GM23338 (cell line): ENCODE results near the gene UBL3. TPM values are rescaled to one million over a fixed set of nuclear protein-coding genes. Genes with fewer than 3 reads are reported as not detected.

ENCODE experiments used
- ATAC-seq: fragments of 200-7000 bp; cut with Tn5 transposase; 3 replicates; pipeline ENCODE4 v1.9.1; 2020
- DNase-seq: peaks from one replicate; pipeline ENCODE4 v3.0.0-alpha.2; 2015; ENCODE audit warnings: low spot score
- H2AFZ ChIP-seq: fragments of 200-600 bp; sonication (generic); 2 replicates; pipeline ENCODE4 v1.8.0; 2016; ENCODE audit warnings: antibody characterized with exemption, mild to moderate bottlenecking, moderate library complexity
- H3F3A ChIP-seq: fragments of 200-600 bp; sonication (generic); replicated peaks from 2 replicates; pipeline ENCODE4 v1.8.0; 2017; ENCODE audit warnings: antibody characterized with exemption, mixed run types, low read depth
- H3K27ac ChIP-seq: fragments of 200-600 bp; sonication (generic); 2 replicates; pipeline ENCODE4 v1.6.1; 2016; ENCODE audit warnings: low read depth
- H3K27me3 ChIP-seq: fragments of 200-600 bp; sonication (generic); 2 replicates; pipeline ENCODE4 v1.8.0; 2016; ENCODE audit warnings: mild to moderate bottlenecking, mixed run types, moderate library complexity; ENCODE audit not compliant: insufficient read depth
- H3K36me3 ChIP-seq: fragments of 200-600 bp; sonication (generic); 2 replicates; pipeline ENCODE4 v1.8.0; 2016; ENCODE audit warnings: mild to moderate bottlenecking; ENCODE audit not compliant: insufficient read depth
- H3K4me1 ChIP-seq: fragments of 200-600 bp; sonication (generic); 2 replicates; pipeline ENCODE4 v1.8.0; 2016; ENCODE audit warnings: mild to moderate bottlenecking, moderate library complexity; ENCODE audit not compliant: insufficient read depth
- H3K4me2 ChIP-seq: fragments of 200-600 bp; sonication (generic); 2 replicates; pipeline ENCODE4 v1.7.1; 2017; ENCODE audit warnings: mixed run types
- H3K4me3 ChIP-seq: fragments of 200-600 bp; sonication (generic); 2 replicates; pipeline ENCODE4 v1.6.1; 2016; ENCODE audit warnings: mixed run types
- H3K79me2 ChIP-seq: fragments of 200-600 bp; sonication (generic); replicated peaks from 2 replicates; pipeline ENCODE4 v1.8.0; 2017; ENCODE audit warnings: mild to moderate bottlenecking; ENCODE audit not compliant: insufficient read depth
- H3K9me2 ChIP-seq: fragments of 200-600 bp; sonication (generic); 2 replicates; pipeline ENCODE4 v1.8.0; 2017; ENCODE audit not compliant: insufficient read depth
- H4K20me1 ChIP-seq: fragments of 200-600 bp; sonication (generic); replicated peaks from 2 replicates; pipeline ENCODE4 v1.8.0; 2017; ENCODE audit warnings: mild to moderate bottlenecking; ENCODE audit not compliant: insufficient read depth
- H3K27ac Mint-ChIP-seq: 2 replicates; pipeline ENCODE4 v1.8.0; 2020; ENCODE audit warnings: inconsistent platforms, mild to moderate bottlenecking, moderate library complexity, mixed read lengths
- H3K27me3 Mint-ChIP-seq: 3 replicates; pipeline ENCODE4 v1.8.0; 2022; ENCODE audit warnings: low read depth, mild to moderate bottlenecking, moderate library complexity, mixed read lengths, inconsistent platforms; ENCODE audit not compliant: insufficient read depth, poor library complexity
- H3K36me3 Mint-ChIP-seq: 3 replicates; pipeline ENCODE4 v1.8.0; 2021; ENCODE audit warnings: low read depth, mild to moderate bottlenecking, inconsistent platforms, moderate library complexity, mixed read lengths
- H3K4me1 Mint-ChIP-seq: 3 replicates; pipeline ENCODE4 v1.8.0; 2020; ENCODE audit warnings: mild to moderate bottlenecking, inconsistent platforms, mixed read lengths
- H3K4me3 Mint-ChIP-seq: 3 replicates; pipeline ENCODE4 v1.8.0; 2021; ENCODE audit warnings: moderate library complexity, mild to moderate bottlenecking, inconsistent platforms, mixed read lengths
- H3K9me3 Mint-ChIP-seq: 3 replicates; pipeline ENCODE4 v1.8.0; 2020; ENCODE audit warnings: moderate library complexity, mild to moderate bottlenecking, inconsistent platforms, mixed read lengths
- CREB1 ChIP-seq: fragments of 250-450 bp; sonication (Bioruptor Pico); IDR thresholded peaks from 2 replicates; pipeline ENCODE4 v1.5.0; 2020; ENCODE audit warnings: low read depth, mild to moderate bottlenecking, moderate library complexity
- CTCF ChIP-seq, 2 experiments: fragments of 200-600 bp in 1 of 2; sonication (generic) in 1 of 2; conservative IDR thresholded peaks; 2 replicates each; pipeline versions ENCODE4 v1.5.1 to v1.6.1; 2016 to 2017; ENCODE audit warnings: antibody characterized with exemption in 2 of 2, low read depth in 2 of 2, mild to moderate bottlenecking in 2 of 2, moderate library complexity in 1 of 2
- EZH2 ChIP-seq: fragments of 200-600 bp; sonication (generic); IDR thresholded peaks from one replicate; pipeline ENCODE4 v1.8.0; 2017; ENCODE audit warnings: antibody characterized with exemption, mild to moderate bottlenecking, low read depth; ENCODE audit not compliant: unreplicated experiment
- EZH2phosphoT487 ChIP-seq: fragments of 200-600 bp; sonication (generic); IDR thresholded peaks from one replicate; pipeline ENCODE4 v1.8.1; 2018; ENCODE audit warnings: antibody characterized with exemption; ENCODE audit not compliant: unreplicated experiment
- JUNB ChIP-seq: IDR thresholded peaks from one replicate; pipeline ENCODE4 v1.6.1; 2016; ENCODE audit warnings: antibody characterized with exemption; ENCODE audit not compliant: unreplicated experiment
- NANOG ChIP-seq: IDR thresholded peaks from 2 replicates; pipeline ENCODE4 v1.6.1; 2016; ENCODE audit warnings: antibody characterized with exemption, borderline replicate concordance
- POLR2AphosphoS5 ChIP-seq: IDR thresholded peaks from 2 replicates; pipeline ENCODE4 v1.6.1; 2016; ENCODE audit warnings: antibody characterized with exemption, low read depth
- REST ChIP-seq: IDR thresholded peaks from one replicate; pipeline ENCODE4 v1.6.1; 2018; ENCODE audit warnings: antibody characterized with exemption; ENCODE audit not compliant: unreplicated experiment
- STAT1 ChIP-seq: IDR thresholded peaks from one replicate; pipeline ENCODE4 v1.6.1; 2016; ENCODE audit warnings: antibody characterized with exemption; ENCODE audit not compliant: unreplicated experiment
- ZNF114 ChIP-seq: fragments of 250-450 bp; sonication (Bioruptor Pico); IDR thresholded peaks from 2 replicates; pipeline ENCODE4 v1.5.0; 2020; ENCODE audit warnings: mild to moderate bottlenecking, moderate library complexity
- ZNF331 ChIP-seq: fragments of 250-450 bp; sonication (Bioruptor Pico); IDR thresholded peaks from 2 replicates; pipeline ENCODE4 v1.5.0; 2020; ENCODE audit warnings: low read depth, mild to moderate bottlenecking, moderate library complexity
- polyA plus RNA-seq: library from polyadenylated mRNA; unstranded; fragments of >200 nt; fragmentation: Nextera tagmentation; extraction: Ambion mirVana; gene quantifications from 2 replicates; pipeline ENCODE4 v1.2.1, GENCODE V29; 2016
- total RNA-seq: library from RNA; depleted of rRNA; stranded (reverse); fragments of >200 nt; shearing (Covaris generic); gene quantifications from 2 replicates; pipeline ENCODE4 v1.2.3, GENCODE V29; 2014
- TF ChIP-seq, protein P1 (sequence below): IDR thresholded peaks from 2 replicates; pipeline ENCODE4 v1.6.1; 2016; ENCODE audit warnings: antibody characterized with exemption

Gene UBL3
- total and polyA plus RNA-seq, 2 experiments from 2014 or later = 9.7 to 21.1 TPM

DNA sequence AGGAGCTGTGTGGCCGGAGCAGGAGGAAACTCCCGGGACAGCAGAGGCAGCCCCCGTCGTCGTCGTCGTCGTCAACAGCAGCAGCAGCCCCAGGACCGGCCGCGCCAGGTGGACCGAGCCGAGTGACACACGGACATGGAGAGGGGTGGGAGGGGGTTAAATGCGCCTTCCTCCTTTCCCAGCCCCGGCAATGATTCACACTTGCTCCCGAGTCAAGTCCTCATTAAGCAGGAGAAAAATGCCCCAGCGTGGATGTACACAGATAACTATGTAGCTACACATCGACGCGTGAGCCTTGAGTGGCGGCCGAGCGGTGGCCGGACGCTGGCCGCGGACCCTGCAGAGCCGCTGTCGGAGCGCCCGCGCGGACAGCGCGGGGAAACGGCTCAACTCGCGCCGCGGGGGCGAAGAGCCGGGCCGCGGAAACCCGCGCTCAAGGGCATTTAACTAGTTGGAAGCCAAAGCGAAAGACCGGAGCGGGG is 645 bp downstream of the UBL3 start:
- ATAC-seq = peak; percentile 54
- H3K27ac Mint-ChIP-seq = no peak overlapping the region; the same call in 1 of the 2 replicates
- Histone ChIP-seq H3K36me3 (no peaks in the 10 kb centered on the region), H3K27ac (peak overlapping the region; percentile 80; the same call in 1 of the 2 replicates), H3K9me2 (no peaks in the 10 kb centered on the region), H3F3A (no peaks in the 10 kb centered on the region), H3K4me2 (peak overlapping the region; percentile 98), H3K79me2 (peaks cover 49% of the 10 kb centered on the region), H2AFZ (peak overlapping the region; percentile 72), H4K20me1 (no peaks in the 10 kb centered on the region), H3K27me3 (no peaks in the 10 kb centered on the region), H3K4me1 (peaks cover 33% of the 10 kb centered on the region), H3K4me3 (peak overlapping the region; percentile 85)
- no peaks in the 10 kb centered on the region for H3K36me3 Mint-ChIP-seq
- H3K9me3 Mint-ChIP-seq = no peaks in the 10 kb centered on the region
- H3K4me1 Mint-ChIP-seq = peaks cover 33% of the 10 kb centered on the region
- DNase-seq = peak; percentile 60
- peak overlapping the region; percentile 85 for H3K4me3 Mint-ChIP-seq
- no peak for TF ChIP-seq REST
- no peak for TF ChIP-seq ZNF331
- TF ChIP-seq NANOG = no peak
- TF ChIP-seq CREB1 = no peak
- TF ChIP-seq JUNB = no peak
- no peak for TF ChIP-seq STAT1
- TF ChIP-seq EZH2 = no peak
- no peak for TF ChIP-seq EZH2phosphoT487
- TF ChIP-seq, protein P1, sequence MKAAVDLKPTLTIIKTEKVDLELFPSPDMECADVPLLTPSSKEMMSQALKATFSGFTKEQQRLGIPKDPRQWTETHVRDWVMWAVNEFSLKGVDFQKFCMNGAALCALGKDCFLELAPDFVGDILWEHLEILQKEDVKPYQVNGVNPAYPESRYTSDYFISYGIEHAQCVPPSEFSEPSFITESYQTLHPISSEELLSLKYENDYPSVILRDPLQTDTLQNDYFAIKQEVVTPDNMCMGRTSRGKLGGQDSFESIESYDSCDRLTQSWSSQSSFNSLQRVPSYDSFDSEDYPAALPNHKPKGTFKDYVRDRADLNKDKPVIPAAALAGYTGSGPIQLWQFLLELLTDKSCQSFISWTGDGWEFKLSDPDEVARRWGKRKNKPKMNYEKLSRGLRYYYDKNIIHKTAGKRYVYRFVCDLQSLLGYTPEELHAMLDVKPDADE = no peak
- H3K27me3 Mint-ChIP-seq = peaks cover 5% of the 10 kb centered on the region

DNA sequence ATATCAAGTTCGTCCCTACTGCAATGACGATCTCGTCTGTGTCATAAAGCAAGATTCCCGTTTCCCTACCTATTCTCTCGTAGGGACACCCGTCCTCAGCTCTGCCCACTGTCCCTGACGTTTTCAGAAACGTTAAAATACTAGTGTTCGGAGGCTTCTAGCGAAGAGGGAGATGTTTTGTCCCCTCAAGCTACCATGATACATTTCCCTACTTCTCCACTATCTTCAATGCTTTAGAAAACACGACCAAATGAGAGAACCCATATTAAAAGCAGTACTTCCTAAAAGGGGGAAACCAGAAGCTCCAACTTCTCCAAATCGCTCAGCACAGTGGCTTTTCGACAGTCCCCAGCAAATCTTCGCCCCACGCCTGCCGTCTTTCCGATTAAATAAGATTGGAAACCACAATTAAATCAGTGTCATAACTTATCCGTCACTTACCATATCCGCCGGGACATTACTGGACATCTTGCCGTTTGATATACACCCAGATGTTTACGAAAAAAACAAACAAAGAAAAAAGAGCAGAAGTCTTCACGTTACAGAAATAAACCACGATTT is 1.3 kb downstream of the UBL3 start:
- H3K27ac Mint-ChIP-seq = no peak overlapping the region; the same call in 1 of the 2 replicates
- H3K4me3 Mint-ChIP-seq = peak overlapping the region; percentile 85
- H3K36me3 ChIP-seq = no peaks in the 10 kb centered on the region
- no peaks in the 10 kb centered on the region for H3F3A ChIP-seq
- no peaks in the 10 kb centered on the region for H3K27me3 ChIP-seq
- H3K4me1 Mint-ChIP-seq = peaks cover 34% of the 10 kb centered on the region
- H3K9me3 Mint-ChIP-seq = no peaks in the 10 kb centered on the region
- H3K79me2 ChIP-seq = peaks cover 55% of the 10 kb centered on the region
- no peaks in the 10 kb centered on the region for H4K20me1 ChIP-seq
- peak overlapping the region; percentile 85 for H3K4me3 ChIP-seq
- H3K27me3 Mint-ChIP-seq = peaks cover 5% of the 10 kb centered on the region
- H3K27ac ChIP-seq = 0 out of 2 replicates have a peak overlapping the region, but pooled peaks have one; percentile 80
- DNase-seq = peak; percentile 20
- no peak for TF ChIP-seq STAT1
- no peak for TF ChIP-seq ZNF331
- no peak for TF ChIP-seq POLR2AphosphoS5
- TF ChIP-seq ZNF114 (CRISPR knock-in tag) = no peak
- no peak for TF ChIP-seq REST
- TF ChIP-seq JUNB = no peak
- no peak for TF ChIP-seq CREB1
- TF ChIP-seq CTCF (conservative IDR thresholded peaks at IDR 0.05; ENCODE audit: low read depth in 2 of 2) = no peak
- no peak for TF ChIP-seq EZH2
- peak overlapping the region; percentile 98 for H3K4me2 ChIP-seq
- H3K9me2 ChIP-seq = no peaks in the 10 kb centered on the region
- ATAC-seq = no peak
- H3K36me3 Mint-ChIP-seq = no peaks in the 10 kb centered on the region
- H2AFZ ChIP-seq = peak overlapping the region; percentile 72
- H3K4me1 ChIP-seq = peaks cover 36% of the 10 kb centered on the region
